ENCODE results near the gene SLCO2B1. TPM values are rescaled to one million over a fixed set of nuclear protein-coding genes. Genes with fewer than 3 reads are reported as not detected.

SLCO2B1 gene
- total RNA-seq, 2 donors from 2014 or later = 1.1 to 1.9 TPM

GRCh38 chr11:75147875-75148263, 3.0 kb upstream of the SLCO2B1 start:
- 92 to 96% methylated on average over 6 to 9 of the region's 9 CpGs for WGBS, 2 experiments (ENCODE audit: insufficient coverage in 1 of 2, insufficient read length in 1 of 2)
- peaks cover 4% of the 10 kb centered on the region for H3K27me3 Mint-ChIP-seq (ENCODE audit: insufficient read depth)
- no peaks in the 10 kb centered on the region for H3K36me3 ChIP-seq (ENCODE audit: control insufficient read depth, insufficient read depth, low read length)

GRCh38 chr11:75148436-75148983, 2.4 kb upstream of the SLCO2B1 start:
- Mint-ChIP-seq H3K9me3 (no peaks in the 10 kb centered on the region), H3K4me3 (no peak overlapping the region), H3K4me1 (peaks cover 24% of the 10 kb centered on the region), H3K27ac (no peak overlapping the region), H3K27me3 (ENCODE audit: insufficient read depth) (peaks cover 4% of the 10 kb centered on the region), H3K36me3 (ENCODE audit: low read depth) (no peaks in the 10 kb centered on the region)
- no peaks in the 10 kb centered on the region for H3K27me3 ChIP-seq (ENCODE audit: control insufficient read depth, insufficient read depth, low read length, poor library complexity, severe bottlenecking)
- H3K4me3 ChIP-seq (ENCODE audit: low read length) = no peak overlapping the region
- no peak for DNase-seq
- whole genome bisulfite sequencing, 2 experiments (ENCODE audit: insufficient coverage in 1 of 2, insufficient read length in 1 of 2) = 91 to 92% methylated on average over 4 to 6 of the region's 6 CpGs
- no peaks in the 10 kb centered on the region for H3K36me3 ChIP-seq (ENCODE audit: control insufficient read depth, insufficient read depth, low read length)
- no peaks in the 10 kb centered on the region for H3K9me3 ChIP-seq (ENCODE audit: control insufficient read depth, low read length)
- no peak overlapping the region for H3K27ac ChIP-seq (ENCODE audit: low read depth, low read length)
- no peak for TF ChIP-seq CTCF (conservative IDR thresholded peaks at IDR 0.05)
- H3K4me1 ChIP-seq (ENCODE audit: control insufficient read depth, insufficient read depth, low read length) = no peaks in the 10 kb centered on the region
- H3K9ac ChIP-seq (ENCODE audit: extremely low read depth, low read length, poor library complexity, severe bottlenecking) = no peak overlapping the region

More at GRCh38 chr11:75147875-75148263, 3.0 kb upstream of the SLCO2B1 start:
- no peak overlapping the region for H3K4me3 Mint-ChIP-seq
- H3K4me3 ChIP-seq (ENCODE audit: low read length) = no peak overlapping the region
- DNase-seq = no peak
- no peaks in the 10 kb centered on the region for H3K9me3 Mint-ChIP-seq
- H3K9ac ChIP-seq (ENCODE audit: extremely low read depth, low read length, poor library complexity, severe bottlenecking) = no peak overlapping the region
- TF ChIP-seq CTCF (conservative IDR thresholded peaks at IDR 0.05) = no peak
- no peaks in the 10 kb centered on the region for H3K4me1 ChIP-seq (ENCODE audit: control insufficient read depth, insufficient read depth, low read length)
- peaks cover 24% of the 10 kb centered on the region for H3K4me1 Mint-ChIP-seq
- H3K36me3 Mint-ChIP-seq (ENCODE audit: low read depth) = no peaks in the 10 kb centered on the region
- H3K27ac ChIP-seq (ENCODE audit: low read depth, low read length) = no peak overlapping the region
- peak overlapping the region; percentile 24 for H3K27ac Mint-ChIP-seq
- no peaks in the 10 kb centered on the region for H3K27me3 ChIP-seq (ENCODE audit: control insufficient read depth, insufficient read depth, low read length, poor library complexity, severe bottlenecking)
- H3K9me3 ChIP-seq (ENCODE audit: control insufficient read depth, low read length) = no peaks in the 10 kb centered on the region

- H3K27ac Mint-ChIP-seq = no peak overlapping the region
- H3K4me1 Mint-ChIP-seq = peaks cover 25% of the 10 kb centered on the region
- H3K4me1 ChIP-seq (ENCODE audit: control insufficient read depth, insufficient read depth, low read length) = no peaks in the 10 kb centered on the region
These were observed 991 bp upstream of the SLCO2B1 start for GRCh38 chr11:75149766-75150465.

More at GRCh38 chr11:75149766-75150465, 991 bp upstream of the SLCO2B1 start:
- 88 to 100% methylated on average over 3 to 4 of the region's 4 CpGs for WGBS, 2 experiments (ENCODE audit: insufficient coverage in 1 of 2, insufficient read length in 1 of 2)
- no peaks in the 10 kb centered on the region for H3K27me3 ChIP-seq (ENCODE audit: control insufficient read depth, insufficient read depth, low read length, poor library complexity, severe bottlenecking)
- H3K36me3 Mint-ChIP-seq (ENCODE audit: low read depth) = no peaks in the 10 kb centered on the region
- no peaks in the 10 kb centered on the region for H3K9me3 ChIP-seq (ENCODE audit: control insufficient read depth, low read length)
- H3K4me3 Mint-ChIP-seq = no peak overlapping the region
- DNase-seq = no peak
- no peaks in the 10 kb centered on the region for H3K9me3 Mint-ChIP-seq
- no peak overlapping the region for H3K9ac ChIP-seq (ENCODE audit: extremely low read depth, low read length, poor library complexity, severe bottlenecking)
- peaks cover 4% of the 10 kb centered on the region for H3K27me3 Mint-ChIP-seq (ENCODE audit: insufficient read depth)
- H3K36me3 ChIP-seq (ENCODE audit: control insufficient read depth, insufficient read depth, low read length) = no peaks in the 10 kb centered on the region
- no peak for TF ChIP-seq CTCF (conservative IDR thresholded peaks at IDR 0.05)
- H3K4me3 ChIP-seq (ENCODE audit: low read length) = no peak overlapping the region
- no peak overlapping the region for H3K27ac ChIP-seq (ENCODE audit: low read depth, low read length)
